Measurements from ENCODE around the gene GON4L. TPM values are rescaled to one million over a fixed set of nuclear protein-coding genes. Genes with fewer than 3 reads are reported as not detected.
"Not testable (repeated sequence)": the region's sequence is repeated elsewhere in the genome, so short reads cannot be mapped to it uniquely, and the experiment has no call there.

Gene GON4L
- total and polyA plus RNA-seq, 11 donors: 10.9 to 38.0 (median 18.5) TPM

GRCh38 chr1:155760751-155761475 is 96.1 kb downstream of the GON4L start:
- no peaks in the 10 kb centered on the region for H3K4me1 ChIP-seq
- peaks cover 0 to 94% (median 92%) of the 10 kb centered on the region in 9 donors for H3K36me3 ChIP-seq
- no peaks in the 10 kb centered on the region for H3K27me3 ChIP-seq
- DNase-seq (no peak), ATAC-seq (no peak)
- H3K4me3 ChIP-seq: no peak overlapping the region
- no peaks in the 10 kb centered on the region for H3K9me3 ChIP-seq
- 88 to 97% (median 94%) methylated on average over 2 of the region's 2 CpGs for WGBS, 4 donors
- no peak overlapping the region for H3K27ac ChIP-seq
- TF ChIP-seq CTCF (IDR thresholded peaks at IDR 0.05) (no peak), POLR2A (IDR thresholded peaks at IDR 0.05) (no peak)
- intact Hi-C loops (cut with DNase I): no loop called here

GRCh38 chr1:155759966-155760630 is 96.9 kb downstream of the GON4L start:
- intact Hi-C loops (cut with DNase I): no loop called here
- H3K27ac ChIP-seq: no peak overlapping the region
- no peak for TF ChIP-seq CTCF (IDR thresholded peaks at IDR 0.05)
- no peak for TF ChIP-seq POLR2A (IDR thresholded peaks at IDR 0.05)
- H3K36me3 ChIP-seq: peaks cover 0 to 94% (median 92%) of the 10 kb centered on the region in 9 donors
- H3K4me3 ChIP-seq: no peak overlapping the region
- H3K9me3 ChIP-seq: no peaks in the 10 kb centered on the region
- no peak for DNase-seq
- H3K27me3 ChIP-seq: no peaks in the 10 kb centered on the region
- no peak for ATAC-seq
- H3K4me1 ChIP-seq: no peaks in the 10 kb centered on the region
- 89 to 98% (median 97%) methylated on average over 4 of the region's 4 CpGs for WGBS, 4 donors

GRCh38 chr1:155759017-155759416 is 98.0 kb downstream of the GON4L start:
- peaks cover 0 to 94% (median 91%) of the 10 kb centered on the region in 9 donors for H3K36me3 ChIP-seq
- H3K4me1 ChIP-seq; H3K27me3 ChIP-seq; H3K4me3 ChIP-seq; H3K27ac ChIP-seq; DNase-seq; H3K9me3 ChIP-seq; ATAC-seq; intact Hi-C loops (cut with DNase I): not testable (repeated sequence)
- 97 to 99% (median 98%) methylated on average over 3 of the region's 3 CpGs for WGBS, 4 donors

GRCh38 chr1:155748141-155748540 is 108.9 kb downstream of the GON4L start:
- 52 to 78% (median 74%) methylated on average over 5 of the region's 5 CpGs for WGBS, 4 donors
- H3K4me1 ChIP-seq; intact Hi-C loops (cut with DNase I); H3K27ac ChIP-seq; H3K9me3 ChIP-seq; DNase-seq; H3K4me3 ChIP-seq; H3K27me3 ChIP-seq: not testable (repeated sequence)
- peaks cover 0 to 40% (median 38%) of the 10 kb centered on the region in 9 donors for H3K36me3 ChIP-seq
- peak in 1 of 4 donors; percentile 6 for ATAC-seq

GRCh38 chr1:155747586-155747985 is 109.4 kb downstream of the GON4L start:
- H3K9me3 ChIP-seq; DNase-seq; ATAC-seq; H3K4me1 ChIP-seq; H3K27ac ChIP-seq; intact Hi-C loops (cut with DNase I); H3K4me3 ChIP-seq; H3K27me3 ChIP-seq: not testable (repeated sequence)
- H3K36me3 ChIP-seq: peaks cover 0 to 34% (median 33%) of the 10 kb centered on the region in 9 donors
- WGBS, 4 donors: 88 to 94% (median 93%) methylated on average over 9 to 11 of the region's 12 CpGs

Measured in heart left ventricle (tissue), 16 donors.